ENCODE measurements around the gene ZNF70. TPM values are rescaled to one million over a fixed set of nuclear protein-coding genes. Genes with fewer than 3 reads are reported as not detected.
A peak's percentile ranks its signal among the peaks of the same experiment; 100 is the strongest.

ZNF70 gene
- total RNA-seq, 4 donors from 2014 or later, result 4.1 to 7.4 (median 6.0) TPM

DNA sequence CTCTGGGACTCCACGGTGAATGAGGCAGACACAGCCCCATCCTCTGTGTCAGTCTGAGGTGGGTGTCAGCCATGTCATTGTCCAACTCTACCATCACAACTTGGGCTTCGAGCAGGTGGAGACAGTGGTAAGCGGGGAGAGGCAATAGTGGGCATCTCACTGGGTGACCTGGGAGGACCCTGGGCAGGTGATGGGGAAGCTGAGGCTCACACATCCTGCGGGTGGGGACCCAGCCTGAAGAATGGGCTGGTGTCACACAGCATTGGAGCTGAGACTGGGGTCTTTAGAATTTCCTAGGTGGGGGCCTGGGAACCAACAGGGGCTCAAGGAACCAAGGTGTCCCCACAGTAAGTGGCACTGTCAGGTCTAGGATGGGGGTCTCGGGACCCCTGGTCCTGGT is 28.8 kb upstream of the ZNF70 start:
- 91 to 94% methylated on average over 3 to 5 of the region's 5 CpGs for WGBS, 2 donors
- Histone ChIP-seq H3K4me3 (no peak overlapping the region), H3K4me1 (peaks cover 0 to 32% (median 11%) of the 10 kb centered on the region in 4 donors), H3K27me3 (no peaks in the 10 kb centered on the region), H3K36me3 (peaks cover 0 to 5% (median 0%) of the 10 kb centered on the region in 3 donors), H3K9me3 (no peaks in the 10 kb centered on the region), H3K27ac (no peak overlapping the region)
- TF ChIP-seq, protein P1, sequence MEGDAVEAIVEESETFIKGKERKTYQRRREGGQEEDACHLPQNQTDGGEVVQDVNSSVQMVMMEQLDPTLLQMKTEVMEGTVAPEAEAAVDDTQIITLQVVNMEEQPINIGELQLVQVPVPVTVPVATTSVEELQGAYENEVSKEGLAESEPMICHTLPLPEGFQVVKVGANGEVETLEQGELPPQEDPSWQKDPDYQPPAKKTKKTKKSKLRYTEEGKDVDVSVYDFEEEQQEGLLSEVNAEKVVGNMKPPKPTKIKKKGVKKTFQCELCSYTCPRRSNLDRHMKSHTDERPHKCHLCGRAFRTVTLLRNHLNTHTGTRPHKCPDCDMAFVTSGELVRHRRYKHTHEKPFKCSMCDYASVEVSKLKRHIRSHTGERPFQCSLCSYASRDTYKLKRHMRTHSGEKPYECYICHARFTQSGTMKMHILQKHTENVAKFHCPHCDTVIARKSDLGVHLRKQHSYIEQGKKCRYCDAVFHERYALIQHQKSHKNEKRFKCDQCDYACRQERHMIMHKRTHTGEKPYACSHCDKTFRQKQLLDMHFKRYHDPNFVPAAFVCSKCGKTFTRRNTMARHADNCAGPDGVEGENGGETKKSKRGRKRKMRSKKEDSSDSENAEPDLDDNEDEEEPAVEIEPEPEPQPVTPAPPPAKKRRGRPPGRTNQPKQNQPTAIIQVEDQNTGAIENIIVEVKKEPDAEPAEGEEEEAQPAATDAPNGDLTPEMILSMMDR (IDR thresholded peaks at IDR 0.05), result no peak
- TF ChIP-seq EP300 (IDR thresholded peaks at IDR 0.05) (no peak), POLR2A (IDR thresholded peaks at IDR 0.05) (no peak)
- DNase-seq (ENCODE audit: low spot score in 2 of 2), result no peak

GRCh38 chr22:23779083-23779482 is 28.2 kb upstream of the ZNF70 start:
- DNase-seq (ENCODE audit: low spot score in 2 of 2), result no peak
- TF ChIP-seq, protein P1 (IDR thresholded peaks at IDR 0.05), result no peak
- TF ChIP-seq POLR2A (IDR thresholded peaks at IDR 0.05) (no peak), EP300 (IDR thresholded peaks at IDR 0.05) (no peak)
- peaks cover 0 to 37% (median 13%) of the 10 kb centered on the region in 4 donors for H3K4me1 ChIP-seq

GRCh38 chr22:23778577-23778900 is 27.6 kb upstream of the ZNF70 start:
- DNase-seq (ENCODE audit: low spot score in 2 of 2), result no peak
- peaks cover 0 to 5% (median 0%) of the 10 kb centered on the region in 3 donors for H3K36me3 ChIP-seq
- TF ChIP-seq EP300 (IDR thresholded peaks at IDR 0.05), result no peak
- no peak for TF ChIP-seq POLR2A (IDR thresholded peaks at IDR 0.05)
- TF ChIP-seq, protein P1 (IDR thresholded peaks at IDR 0.05), result no peak
- no peaks in the 10 kb centered on the region for H3K27me3 ChIP-seq
- peaks cover 0 to 43% (median 16%) of the 10 kb centered on the region in 4 donors for H3K4me1 ChIP-seq
- H3K27ac ChIP-seq, result no peak overlapping the region
- H3K4me3 ChIP-seq, result no peak overlapping the region
- no peaks in the 10 kb centered on the region for H3K9me3 ChIP-seq
- WGBS, 2 donors, result 72 to 78% methylated on average over 3 of the region's 3 CpGs

More at GRCh38 chr22:23779083-23779482, 28.2 kb upstream of the ZNF70 start:
- 80 to 88% methylated on average over 3 to 9 of the region's 16 CpGs for WGBS, 2 donors
- no peak overlapping the region for H3K4me3 ChIP-seq
- no peak overlapping the region for H3K27ac ChIP-seq
- H3K9me3 ChIP-seq, result no peaks in the 10 kb centered on the region
- peaks cover 0 to 5% (median 0%) of the 10 kb centered on the region in 3 donors for H3K36me3 ChIP-seq
- no peaks in the 10 kb centered on the region for H3K27me3 ChIP-seq

- no peak for DNase-seq (ENCODE audit: low spot score in 2 of 2)
- 66 to 80% methylated on average over 7 to 11 of the region's 11 CpGs for WGBS, 2 donors
- Histone ChIP-seq H3K36me3 (peaks cover 0 to 5% (median 0%) of the 10 kb centered on the region in 3 donors), H3K4me1 (peaks cover 0 to 48% (median 22%) of the 10 kb centered on the region in 4 donors), H3K4me3 (no peak overlapping the region), H3K9me3 (no peaks in the 10 kb centered on the region), H3K27me3 (no peaks in the 10 kb centered on the region), H3K27ac (peak overlapping the region in 2 of 4 donors; percentile 4 to 11)
- TF ChIP-seq, protein P1 (IDR thresholded peaks at IDR 0.05), result no peak
- TF ChIP-seq POLR2A (IDR thresholded peaks at IDR 0.05), result no peak
These were observed 27.1 kb upstream of the ZNF70 start for GRCh38 chr22:23777776-23778576.

DNA sequence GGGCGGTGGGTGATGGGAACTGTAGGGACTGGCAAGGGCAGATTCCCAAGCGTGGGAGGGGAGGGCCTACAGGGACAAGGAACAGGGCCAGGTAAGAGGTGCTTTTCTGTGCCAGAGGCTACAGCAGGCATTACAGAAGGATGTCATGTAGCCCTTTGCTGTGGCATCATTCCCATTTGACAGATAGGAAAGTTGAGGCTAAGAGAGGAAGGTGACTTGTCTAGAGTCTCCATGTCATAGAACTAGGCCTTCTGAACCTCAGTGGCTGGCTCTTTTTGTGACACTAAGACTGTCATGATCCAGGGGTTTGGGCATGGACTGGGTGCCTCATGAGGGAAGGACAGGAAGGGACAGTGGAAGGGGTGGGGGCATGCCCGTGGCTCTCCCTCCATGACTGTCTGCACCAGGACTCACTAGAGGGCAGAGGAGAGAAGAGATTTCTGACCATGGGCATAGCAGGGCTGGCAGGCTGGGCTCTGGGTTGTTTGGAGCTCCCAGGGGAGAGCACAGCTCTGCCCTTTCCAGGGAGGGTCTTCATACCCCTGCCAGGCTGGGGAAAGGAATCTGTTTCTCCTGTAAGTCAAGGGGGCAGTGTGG is 25.0 kb upstream of the ZNF70 start:
- Histone ChIP-seq H3K4me3 (no peak overlapping the region), H3K4me1 (peaks cover 0 to 50% (median 20%) of the 10 kb centered on the region in 4 donors)
- 78 to 94% methylated on average over 3 of the region's 3 CpGs for WGBS, 2 donors

More for the DNA sequence above, 25.0 kb upstream of the ZNF70 start:
- DNase-seq (ENCODE audit: low spot score in 2 of 2), result no peak
- H3K36me3 ChIP-seq, result no peaks in the 10 kb centered on the region
- TF ChIP-seq POLR2A (IDR thresholded peaks at IDR 0.05), result no peak
- TF ChIP-seq, protein P1 (IDR thresholded peaks at IDR 0.05), result no peak
- TF ChIP-seq EP300 (IDR thresholded peaks at IDR 0.05), result no peak
- no peaks in the 10 kb centered on the region for H3K27me3 ChIP-seq
- no peak overlapping the region for H3K27ac ChIP-seq
- H3K9me3 ChIP-seq, result no peaks in the 10 kb centered on the region

Measured in tibial nerve (tissue), 4 donors.